ENCODE results near the gene BRAT1.

BRAT1 gene

DNA sequence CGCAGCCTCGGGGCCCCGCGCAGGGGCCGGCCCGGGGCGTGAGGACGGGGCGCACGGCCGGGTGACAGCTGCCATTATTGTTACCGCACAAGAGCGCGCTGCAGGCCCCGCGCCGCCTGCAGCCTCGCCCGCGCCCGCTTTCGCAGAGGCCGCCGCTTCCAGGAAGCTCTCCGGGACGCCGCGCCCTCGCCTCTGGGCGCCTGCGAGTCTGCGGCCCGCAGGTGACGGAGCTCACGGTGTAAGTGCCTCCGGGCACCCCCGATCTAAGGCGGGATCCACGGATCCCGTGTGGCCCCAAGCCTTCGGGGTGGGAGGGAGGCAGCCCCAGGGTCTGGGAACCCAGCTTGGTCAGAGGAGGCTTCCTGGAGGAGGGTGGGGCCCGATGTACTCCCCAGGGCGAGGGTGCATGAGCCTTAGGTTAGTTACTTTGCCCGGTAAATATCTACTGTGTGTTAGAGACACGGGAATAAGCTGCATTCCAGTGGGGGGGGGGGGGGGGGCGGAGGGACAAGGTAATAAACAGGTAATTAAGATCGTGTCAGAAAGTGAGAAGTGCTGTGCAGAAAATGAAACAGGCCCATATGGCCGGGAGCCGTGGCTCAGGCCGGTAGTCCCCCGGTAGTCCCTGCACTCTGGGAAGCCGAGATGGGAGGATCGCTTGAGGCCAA lies 4.1 kb upstream of the BRAT1 start:
- no peak for DNase-seq (ENCODE audit: low spot score)

DNA sequence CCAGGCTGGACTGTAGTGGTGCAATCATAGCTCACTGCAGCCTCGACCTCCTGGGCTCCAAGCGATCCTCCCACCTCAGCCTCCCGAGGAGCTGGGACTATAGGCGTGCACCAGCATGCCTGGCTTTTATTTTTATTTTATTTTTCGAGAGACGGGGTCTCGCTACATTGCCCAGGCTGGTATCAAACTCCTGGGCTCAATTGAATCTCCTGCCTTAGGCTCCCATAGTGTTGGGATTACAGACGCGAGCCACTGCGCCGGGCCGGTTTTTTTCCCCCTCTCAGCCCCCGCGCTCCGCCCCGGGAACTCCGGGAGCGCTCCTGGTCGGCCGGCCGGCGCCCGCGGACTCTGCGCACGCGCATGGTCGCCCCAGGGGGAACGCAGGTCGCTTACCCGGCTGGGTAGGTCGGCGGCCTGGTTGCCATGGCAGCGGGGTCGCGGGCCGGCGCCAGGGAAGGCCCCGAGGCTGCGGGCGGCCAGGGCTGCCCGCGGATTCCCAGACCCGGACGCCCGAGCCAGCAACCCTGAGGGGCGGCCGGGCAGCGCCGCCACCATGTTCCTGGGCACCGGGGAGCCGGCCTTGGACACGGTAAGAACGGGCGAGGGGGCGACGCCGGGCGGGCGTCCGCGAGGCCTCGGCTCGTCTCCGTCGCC lies 3.4 kb upstream of the BRAT1 start, which contains the start of gene IQCE:
Gene IQCE (plus strand): TSS at position 351 of the 654 bp plus-strand sequence. CDS start 203 bp downstream, at position 554.
- peak; percentile 85 for DNase-seq (ENCODE audit: low spot score)

DNA sequence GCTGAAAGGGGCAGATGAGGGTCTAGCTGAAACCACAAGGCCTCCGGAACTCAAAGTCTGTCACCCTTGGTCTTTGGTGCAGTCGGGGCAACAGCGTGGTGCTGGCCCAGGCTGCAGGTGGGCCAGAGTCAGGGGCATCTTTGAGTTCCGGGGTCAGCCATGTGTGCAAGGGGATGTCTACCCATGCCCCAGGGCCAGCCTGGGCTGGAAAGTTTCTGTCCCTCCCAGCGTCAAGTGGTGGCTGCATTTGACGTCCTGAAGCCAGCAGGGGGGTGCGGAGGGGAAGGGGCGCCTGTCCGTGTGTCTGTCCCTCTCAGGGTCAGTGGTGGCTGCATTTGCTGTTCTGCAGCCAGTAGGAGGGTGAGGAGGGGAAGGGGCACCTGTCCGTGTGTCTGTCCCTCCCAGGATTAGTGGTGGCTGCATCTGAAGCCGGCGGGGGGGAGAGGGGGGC lies 638 bp downstream of the BRAT1 start:
- DNase-seq (ENCODE audit: low spot score) = no peak

DNA sequence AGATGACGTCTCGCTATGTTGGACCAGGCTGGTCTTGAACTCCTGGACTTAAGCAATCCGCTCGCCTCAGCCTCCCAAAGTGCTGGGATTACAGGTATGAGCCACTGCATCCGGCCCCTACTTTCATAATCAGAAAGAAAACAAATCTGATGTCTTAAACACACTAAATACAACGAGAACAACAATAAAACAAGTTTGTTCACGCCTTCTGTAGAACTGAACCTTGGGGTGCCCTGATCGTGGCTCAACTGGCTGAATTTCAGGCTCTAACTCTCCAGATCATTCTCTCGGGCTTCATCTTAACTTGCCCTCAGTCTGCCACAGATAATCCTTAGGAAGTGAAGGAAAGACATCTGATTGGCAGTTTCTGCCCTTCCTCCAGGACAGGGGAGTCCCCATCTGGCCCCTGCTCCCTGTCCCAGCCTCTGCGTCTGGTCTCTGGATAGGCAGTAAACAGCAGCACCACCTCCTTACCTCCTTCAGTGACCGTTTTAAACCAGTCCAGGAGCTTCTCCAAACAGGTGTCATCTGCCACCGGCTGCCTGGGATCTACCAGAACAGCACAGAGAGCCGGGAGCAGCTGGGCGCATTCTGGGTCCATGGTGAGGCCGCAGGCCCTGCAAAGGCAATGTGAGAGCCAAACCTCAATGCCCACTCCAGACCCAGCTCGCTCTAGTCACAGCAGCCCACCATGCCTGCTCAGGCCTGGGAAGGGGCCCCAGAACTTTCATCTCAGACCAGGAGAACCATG lies 1.3 kb downstream of the BRAT1 start:
- DNase-seq (ENCODE audit: low spot score) = no peak

DNA sequence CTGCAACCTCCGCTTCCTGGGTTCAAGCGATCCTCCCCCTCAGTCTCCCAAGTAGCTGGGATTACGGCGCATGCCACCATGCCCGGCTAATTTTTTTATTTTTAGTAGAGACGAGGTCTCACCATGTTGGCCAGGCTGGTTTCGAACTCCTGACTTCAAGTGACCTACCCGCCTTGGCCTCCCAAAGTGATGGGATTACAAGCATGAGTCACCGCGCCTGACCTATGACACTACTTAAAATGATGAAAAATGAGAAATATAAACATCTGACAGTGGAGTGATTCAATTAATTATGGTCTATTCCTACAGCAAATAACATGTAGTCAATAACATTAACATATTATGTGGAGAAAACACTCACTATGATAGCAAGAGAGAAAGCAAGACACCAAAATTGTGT lies 2.2 kb downstream of the BRAT1 start:
- no peak for DNase-seq (ENCODE audit: low spot score)

DNA sequence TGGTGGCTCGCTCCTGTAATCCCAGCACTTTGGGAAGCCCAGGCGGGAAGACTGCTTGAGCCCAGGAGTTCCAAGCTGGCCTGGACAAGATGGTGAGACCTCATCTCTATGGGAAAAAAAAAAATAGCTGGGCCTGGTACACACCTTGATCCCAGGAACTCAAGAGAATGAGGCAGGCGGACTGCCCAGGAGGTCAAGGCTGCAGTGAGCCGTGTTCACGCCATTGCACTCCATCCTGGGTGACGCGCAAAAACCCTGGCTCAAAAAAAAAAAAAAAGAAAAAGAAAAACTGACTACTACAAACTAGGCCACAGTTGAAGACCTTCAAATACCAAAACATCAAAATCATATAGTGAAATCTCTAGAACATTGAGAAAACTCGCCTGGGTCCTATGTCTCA lies 3.9 kb downstream of the BRAT1 start:
- DNase-seq (ENCODE audit: low spot score) = no peak

DNA sequence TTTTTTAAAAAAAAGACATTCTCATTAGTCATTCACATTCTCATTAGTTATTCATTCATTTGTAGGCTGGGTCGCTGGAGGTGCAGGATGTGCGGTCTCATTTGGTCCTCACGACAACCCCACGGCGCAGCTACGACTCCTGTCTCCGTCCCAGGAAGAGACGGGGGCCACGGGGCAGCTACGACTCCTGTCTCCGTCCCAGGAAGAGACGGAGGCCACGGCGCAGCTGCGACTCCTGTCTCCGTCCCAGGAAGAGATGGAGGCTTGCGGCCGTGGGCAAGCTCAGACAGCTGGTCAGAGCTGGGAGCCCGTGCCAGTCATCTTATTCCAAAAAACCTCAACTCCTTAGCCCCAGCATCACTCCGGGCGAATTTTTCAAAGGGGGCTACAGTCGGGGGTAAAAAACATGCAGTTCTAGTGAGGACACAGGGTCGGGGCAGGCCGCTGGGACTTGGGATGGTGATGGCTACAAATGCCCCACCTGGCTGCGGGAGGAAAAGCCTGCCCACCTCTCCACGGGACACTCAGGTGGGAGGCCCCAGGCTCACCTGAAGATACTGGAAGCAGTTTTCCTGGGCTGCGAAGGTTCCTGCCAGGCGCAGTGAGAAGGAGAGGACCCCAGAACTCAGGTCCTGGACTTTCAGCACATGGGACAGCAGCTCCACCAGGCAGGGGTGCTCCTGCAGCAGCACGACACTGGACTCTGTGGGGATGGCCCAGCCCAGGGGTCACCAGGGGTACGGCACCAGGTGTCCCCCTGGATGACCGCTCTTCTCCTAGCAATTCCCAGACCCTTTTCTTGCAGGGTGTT lies 8.3 kb downstream of the BRAT1 start:
- no peak for DNase-seq (ENCODE audit: low spot score)

DNA sequence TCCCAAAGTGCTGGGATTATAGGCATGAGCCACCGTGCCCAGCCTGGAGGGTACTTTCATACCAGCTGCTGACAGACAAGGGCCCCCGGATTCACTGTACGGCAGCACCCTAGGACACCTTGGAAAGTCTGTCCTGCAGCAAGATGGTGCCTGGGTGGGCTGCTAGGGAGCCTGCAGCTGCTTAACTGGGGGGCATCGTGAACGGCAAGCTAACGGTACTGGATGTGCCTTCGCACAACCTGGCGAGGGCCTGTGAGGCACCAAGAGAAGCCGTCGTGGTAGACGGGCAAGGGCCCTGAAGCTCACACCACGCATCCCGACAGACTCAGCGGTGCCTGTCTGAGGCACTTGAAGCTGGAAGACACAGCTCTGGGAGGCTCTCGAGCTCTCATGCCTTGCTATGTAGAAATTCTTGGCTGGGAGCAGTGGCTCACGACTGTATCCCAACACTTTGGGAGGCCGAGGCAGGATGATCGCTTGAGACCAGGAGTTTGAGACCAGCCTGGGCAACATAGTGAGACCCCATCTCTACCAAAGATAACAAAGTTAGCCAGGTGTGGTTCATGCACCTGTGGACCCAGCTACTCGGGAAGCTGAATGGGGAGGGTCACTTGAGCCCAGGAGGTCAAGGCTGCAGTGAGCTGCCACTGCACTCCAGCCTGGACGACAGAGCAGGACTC lies 9.4 kb downstream of the BRAT1 start:
- DNase-seq (ENCODE audit: low spot score) = no peak

DNA sequence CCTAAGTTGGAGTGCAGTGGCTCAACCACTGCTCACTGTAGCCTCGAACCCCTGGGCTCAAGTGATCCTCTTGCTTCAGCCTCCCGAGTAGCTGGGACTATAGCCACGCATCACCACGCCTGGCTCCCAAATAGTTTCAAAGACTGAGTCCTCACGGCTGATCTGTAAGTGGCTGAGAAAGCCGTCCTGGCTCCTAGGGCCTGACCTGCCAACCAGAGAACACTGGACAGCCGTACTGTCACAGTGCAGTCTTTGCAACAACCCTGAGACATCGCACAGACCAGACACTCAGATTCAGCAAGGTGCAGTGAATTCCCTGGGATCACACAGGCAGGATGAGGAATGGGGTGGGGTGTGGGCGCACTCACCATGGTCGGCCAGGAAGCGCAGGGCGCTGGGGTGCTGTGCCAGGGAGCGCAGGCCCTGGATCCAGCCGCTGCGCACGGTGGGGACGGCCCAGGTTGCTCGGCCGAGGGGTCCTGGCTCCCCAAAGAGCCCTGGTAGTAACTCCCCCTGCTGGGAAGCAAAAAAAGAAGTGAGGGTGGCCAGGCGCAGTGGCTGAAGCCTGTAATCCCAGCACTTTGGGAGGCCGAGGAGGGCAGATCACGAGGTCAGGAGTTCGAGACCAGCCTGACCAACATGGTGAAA lies 10.7 kb downstream of the BRAT1 start:
- no peak for DNase-seq (ENCODE audit: low spot score)

DNA sequence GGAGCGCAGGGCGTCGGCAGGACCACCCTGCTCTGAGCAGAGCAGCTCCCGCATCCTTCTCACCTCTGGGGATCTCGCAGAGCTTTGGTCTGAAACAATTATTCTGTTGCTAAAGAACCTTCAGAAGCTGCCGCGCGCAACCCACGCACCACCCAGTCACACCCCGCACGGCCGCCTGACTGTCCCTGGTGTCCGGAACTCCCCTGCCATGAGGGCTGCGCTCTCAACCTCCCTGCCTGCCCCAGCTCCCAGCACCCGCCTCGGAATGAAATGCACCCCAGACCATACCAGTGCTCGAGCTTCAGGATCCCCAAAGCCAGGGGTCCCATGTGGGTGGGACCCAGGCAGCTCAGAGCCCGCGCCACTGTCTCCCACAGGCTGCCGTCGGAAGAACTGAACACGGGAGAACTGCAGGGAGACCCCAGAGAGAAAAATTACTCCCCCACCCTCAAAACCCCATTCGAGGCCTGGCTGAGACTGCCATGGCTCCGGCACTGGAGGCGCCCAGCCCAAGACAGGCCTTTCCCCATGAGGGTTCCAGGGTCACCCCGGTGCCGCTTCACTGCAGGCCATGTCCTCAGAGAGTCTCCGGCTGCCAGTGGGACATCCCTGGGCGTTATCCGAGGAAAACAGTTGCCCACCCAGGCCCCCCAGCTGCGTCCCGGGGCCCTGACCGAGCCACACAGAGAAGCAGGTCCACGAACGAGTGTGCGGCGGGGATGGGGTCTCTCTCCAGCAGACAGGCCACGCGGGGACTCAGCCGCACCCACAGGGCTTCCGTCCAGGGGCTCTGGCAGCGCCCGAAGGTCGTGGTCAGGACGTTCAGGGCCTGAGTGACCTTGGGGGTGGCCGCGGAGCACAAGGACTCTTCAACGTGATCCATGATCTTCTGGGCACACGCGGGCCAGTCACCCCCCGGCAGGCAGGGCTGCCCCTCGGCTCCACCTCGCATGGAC lies 12.1 kb downstream of the BRAT1 start:
- DNase-seq (ENCODE audit: low spot score) = no peak

DNA sequence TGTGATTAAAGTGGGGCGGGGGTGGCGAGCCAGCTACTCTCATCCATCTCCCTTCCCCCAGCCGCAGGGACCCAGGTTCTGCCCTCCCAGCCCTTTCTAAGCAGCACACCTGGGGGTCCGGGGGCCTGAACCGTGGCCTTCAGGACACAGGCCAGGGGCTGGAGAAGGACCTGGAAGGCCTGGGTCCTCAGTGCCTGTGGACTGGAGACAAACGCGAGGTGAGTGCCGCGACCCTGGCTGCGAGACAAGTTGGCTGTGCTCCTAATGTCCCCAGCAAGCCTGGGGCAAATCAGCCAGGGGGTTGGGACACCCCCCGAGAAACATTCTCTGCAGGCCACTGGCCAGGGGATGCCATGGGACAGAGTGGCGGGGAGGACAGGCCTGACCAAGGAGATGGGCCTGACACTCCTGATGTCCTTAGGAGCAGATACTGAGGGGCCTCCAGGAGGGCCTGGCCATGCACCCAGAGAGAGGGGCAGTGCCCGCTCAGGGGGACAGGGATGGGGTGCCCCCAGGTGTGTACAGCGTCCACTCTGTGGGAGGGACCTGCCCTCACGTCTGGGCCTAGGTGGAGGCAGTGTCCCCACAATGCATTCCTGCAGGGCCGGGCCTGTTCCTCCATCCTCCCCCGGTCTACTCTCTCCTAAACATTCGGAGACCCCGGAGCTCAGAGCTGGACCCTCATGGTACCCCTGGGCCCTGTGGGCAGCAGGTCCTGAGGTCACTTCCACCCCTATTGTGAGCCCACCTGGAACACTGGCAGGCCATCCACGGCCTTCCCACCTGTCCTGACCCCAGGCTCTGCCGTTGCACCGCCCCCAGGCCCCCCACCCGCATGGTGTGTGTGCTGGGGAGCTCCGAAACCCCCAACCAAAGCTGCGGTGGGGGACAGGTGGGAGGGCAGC lies 13.1 kb downstream of the BRAT1 start:
- no peak for DNase-seq (ENCODE audit: low spot score)

DNA sequence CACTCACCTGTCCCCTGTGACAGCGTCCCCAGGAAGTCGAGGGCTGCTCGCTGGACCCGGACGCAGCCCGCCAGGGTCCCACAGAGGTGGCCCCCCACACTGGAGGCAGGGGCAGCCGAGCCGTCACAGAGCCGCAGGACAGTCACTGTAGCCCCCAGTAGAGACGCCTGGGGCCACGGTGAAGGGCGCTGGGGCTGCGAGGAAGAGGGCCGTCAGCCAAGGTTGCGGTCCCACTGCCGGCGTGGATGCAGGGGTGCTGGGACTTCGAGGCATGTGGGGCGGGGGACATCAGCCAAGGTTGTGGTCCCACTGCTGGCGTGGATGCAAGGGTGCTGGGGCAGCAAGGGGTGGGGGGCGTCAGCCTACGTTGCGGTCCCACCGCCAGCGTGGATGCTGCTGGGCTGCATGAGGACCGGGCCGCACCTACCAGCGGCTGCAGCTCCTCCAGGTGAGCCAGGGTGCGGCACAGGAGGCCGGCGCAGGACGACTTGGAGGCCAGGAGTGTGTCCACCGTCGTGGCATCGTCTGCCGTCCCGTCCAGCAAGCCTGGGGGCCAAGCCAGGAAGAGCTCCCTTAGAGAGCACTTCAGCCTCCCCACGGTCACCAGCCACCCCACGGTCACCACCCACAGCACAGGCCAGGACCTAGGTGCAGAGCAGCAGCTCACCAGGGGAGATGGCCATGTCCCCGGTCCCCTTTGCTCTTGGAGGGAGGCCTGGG lies 13.9 kb downstream of the BRAT1 start:
- DNase-seq (ENCODE audit: low spot score) = no peak

DNA sequence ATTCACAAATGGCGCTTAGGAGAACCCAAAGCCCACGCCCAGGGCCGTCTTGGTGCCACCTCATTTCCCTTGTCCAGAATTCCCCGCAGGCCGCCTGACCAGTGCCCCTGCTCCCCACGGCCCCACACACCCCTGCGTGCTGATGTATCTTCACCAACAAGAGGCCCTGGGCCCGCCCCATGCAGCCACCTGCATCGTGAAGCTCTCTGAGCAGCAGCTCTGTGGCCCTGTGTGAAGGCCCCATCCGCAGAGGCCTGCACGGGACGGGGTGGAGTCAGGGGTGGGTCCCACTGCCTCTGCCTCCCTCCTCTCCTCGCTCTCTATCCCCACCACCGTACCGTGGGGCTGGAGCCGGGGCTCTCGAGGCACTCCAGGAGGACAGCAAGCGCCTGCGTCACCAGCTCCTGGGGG lies 14.7 kb downstream of the BRAT1 start:
- DNase-seq (ENCODE audit: low spot score) = no peak

DNA sequence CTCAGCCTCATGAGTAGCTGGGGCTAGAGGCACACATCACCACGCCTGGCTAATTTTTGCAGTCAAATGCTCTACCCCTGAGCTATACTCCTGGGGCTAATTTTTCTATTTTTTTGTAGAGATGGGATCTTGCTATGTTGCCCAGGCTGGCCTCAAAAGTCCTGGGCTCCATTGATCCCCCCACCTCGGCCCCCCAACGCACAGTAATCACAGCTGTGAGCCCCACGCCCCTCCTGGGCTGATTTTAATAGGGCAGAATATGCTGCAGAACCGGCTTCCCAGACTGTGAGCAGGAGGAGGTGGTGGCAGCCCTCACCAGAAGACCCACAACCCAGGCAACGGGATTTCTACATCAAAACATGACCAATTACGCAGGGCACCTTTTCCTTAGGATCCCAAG lies 15.2 kb downstream of the BRAT1 start:
- no peak for DNase-seq (ENCODE audit: low spot score)

DNA sequence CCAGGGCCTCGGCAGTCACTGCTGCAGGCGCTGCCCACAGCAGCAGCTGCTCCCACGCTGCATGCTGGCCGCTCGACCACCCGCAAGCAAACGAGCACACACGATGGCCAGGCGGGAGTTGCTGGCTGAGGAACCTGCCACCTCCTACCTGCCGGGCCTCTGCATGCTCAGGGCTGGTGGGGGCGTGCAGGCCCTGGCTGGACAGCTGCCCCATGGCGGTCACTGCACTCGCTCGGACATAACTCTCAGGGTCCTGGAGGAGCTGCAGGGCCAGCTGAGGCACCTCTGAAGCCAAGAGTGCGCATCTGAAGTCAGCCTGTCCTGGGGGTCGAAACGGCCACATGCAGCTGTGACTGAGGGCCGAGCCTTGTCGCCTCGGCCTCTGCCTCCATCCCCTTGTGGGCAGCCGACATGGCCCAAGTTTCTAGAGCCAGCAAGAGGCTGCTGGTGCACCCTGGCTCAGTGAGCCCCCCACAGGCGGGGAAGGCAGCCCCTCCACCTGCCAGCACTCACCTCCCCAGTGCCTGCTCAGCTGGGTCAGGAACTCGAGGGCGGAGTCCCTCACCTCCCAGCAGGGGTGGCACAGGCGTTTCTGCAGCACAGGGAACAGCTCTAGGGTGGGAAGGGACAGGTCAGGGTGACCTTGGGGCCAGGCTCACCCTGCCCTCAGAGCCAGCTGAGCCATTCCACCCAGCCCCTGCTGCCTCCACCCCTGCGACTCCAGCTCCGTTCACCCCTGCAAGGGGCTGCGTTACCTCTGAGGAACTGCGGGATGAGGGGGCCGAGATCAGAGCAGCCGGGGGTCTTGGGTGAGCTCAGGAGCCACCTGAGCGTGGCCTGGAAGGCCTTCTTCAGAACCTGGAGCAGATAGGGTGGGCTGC lies 16.1 kb downstream of the BRAT1 start:
- no peak for DNase-seq (ENCODE audit: low spot score)

DNA sequence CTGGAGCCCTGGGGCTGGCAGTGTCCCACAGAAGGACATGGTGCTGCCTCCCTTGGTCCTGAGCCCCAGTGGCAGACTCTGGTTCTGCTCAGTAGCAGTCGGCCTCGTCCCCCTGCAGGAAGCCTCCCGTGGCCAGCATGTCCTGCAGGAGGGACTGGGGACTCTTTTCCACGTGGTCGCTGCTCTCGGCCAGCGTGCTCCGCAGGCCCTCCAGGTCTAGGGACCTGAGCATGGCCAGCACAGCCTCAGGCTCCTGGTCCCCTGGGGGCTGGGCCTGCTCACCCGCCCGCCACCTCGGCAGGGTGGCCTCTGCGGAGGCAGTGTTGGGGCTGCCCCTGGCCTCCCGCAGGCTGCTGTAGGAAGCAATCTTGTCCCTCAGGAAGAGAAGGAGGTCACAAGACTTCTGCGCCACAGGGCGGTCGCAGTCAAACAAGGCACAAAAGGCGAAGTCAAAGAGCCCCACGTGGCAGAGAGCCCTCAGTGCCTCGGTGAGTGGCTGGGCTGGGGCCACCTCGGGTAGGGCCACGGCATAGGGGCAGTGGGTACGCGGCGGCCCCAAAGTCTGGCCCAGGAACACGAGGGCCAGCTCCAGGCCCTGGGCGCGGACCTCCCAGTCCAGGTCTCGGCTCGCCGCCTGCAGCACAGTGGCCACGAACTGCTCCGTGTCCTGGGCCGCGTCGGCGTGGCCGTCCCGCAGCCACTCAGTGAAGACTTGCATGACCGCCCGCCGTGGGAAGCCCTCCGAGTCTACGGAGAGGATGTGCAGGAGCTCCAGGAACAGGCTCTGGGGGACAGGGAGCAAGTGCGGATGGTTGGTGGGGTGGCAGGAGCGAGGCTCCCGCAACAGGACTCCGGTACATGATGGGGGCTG lies 17.1 kb downstream of the BRAT1 start:
- DNase-seq (ENCODE audit: low spot score) = no peak
